HAP-1 (cell line): ENCODE results near the gene PTPN21.

Experiments
- DNase-seq, 2 experiments: peaks; one replicate each; pipeline ENCODE4 v3.0.0-alpha.2; 2016 to 2020; ENCODE audit warnings: low spot score in 2 of 2
- H3K27me3 ChIP-seq: fragments of 250-450 bp; sonication (Bioruptor Pico); 2 replicates; pipeline ENCODE4 v1.5.1; 2020; ENCODE audit warnings: low read depth, mild to moderate bottlenecking, moderate library complexity
- H3K36me3 ChIP-seq: fragments of 250-450 bp; sonication (Bioruptor Pico); replicated peaks from 2 replicates; pipeline ENCODE4 v1.5.1; 2020; ENCODE audit warnings: mild to moderate bottlenecking
- H3K4me1 ChIP-seq: fragments of 250-450 bp; sonication (Bioruptor Pico); 2 replicates; pipeline ENCODE4 v1.5.1; 2020; ENCODE audit warnings: mild to moderate bottlenecking
- H3K4me3 ChIP-seq: fragments of 250-450 bp; sonication (Bioruptor Pico); 2 replicates; pipeline ENCODE4 v1.5.1; 2020; ENCODE audit warnings: mild to moderate bottlenecking, moderate library complexity
- H3K9me3 ChIP-seq: fragments of 250-450 bp; sonication (Bioruptor Pico); 2 replicates; pipeline ENCODE4 v1.5.1; 2020; ENCODE audit warnings: mild to moderate bottlenecking, moderate library complexity
- in situ Hi-C: fragments of 300-500 bp; cut with MboI; formaldehyde crosslinking; loops from 3 replicates; pipeline ENCODE4 v1.14.3; 2020; ENCODE audit warnings: low sequenced_read_pairs, inconsistent platforms, mixed read lengths

PTPN21 gene

DNA sequence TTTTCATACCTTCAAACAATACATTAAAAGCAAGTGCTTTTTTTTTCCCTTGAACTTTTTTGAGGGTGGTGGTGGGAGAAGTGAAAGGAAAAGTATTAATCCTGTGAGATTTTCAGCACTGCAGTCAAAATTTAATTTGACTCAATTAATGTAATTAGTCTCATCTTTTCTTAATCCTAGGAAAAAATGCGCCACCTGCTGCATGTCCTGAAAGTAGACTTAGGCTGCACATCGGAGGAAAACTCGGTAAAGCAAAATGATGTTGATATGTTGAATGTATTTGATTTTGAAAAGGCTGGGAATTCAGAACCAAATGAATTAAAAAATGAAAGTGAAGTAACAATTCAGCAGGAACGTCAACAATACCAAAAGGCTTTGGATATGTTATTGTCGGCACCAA, 117.1 kb downstream of the PTPN21 start:
- no peaks in the 10 kb centered on the region for H3K27me3 ChIP-seq
- no peaks in the 10 kb centered on the region for H3K4me1 ChIP-seq
- in situ Hi-C loops: no loop called here
- no peaks in the 10 kb centered on the region for H3K9me3 ChIP-seq
- no peak for DNase-seq
- H3K36me3 ChIP-seq: no peaks in the 10 kb centered on the region
- no peak overlapping the region for H3K4me3 ChIP-seq

- no peak for DNase-seq
- Histone ChIP-seq H3K4me3 (no peak overlapping the region), H3K4me1 (no peaks in the 10 kb centered on the region), H3K9me3 (no peaks in the 10 kb centered on the region), H3K27me3 (no peaks in the 10 kb centered on the region), H3K36me3 (no peaks in the 10 kb centered on the region)
- in situ Hi-C loops: no loop called here
Observed at GRCh38 chr14:88430976-88431375, 123.8 kb downstream of the PTPN21 start.

DNA sequence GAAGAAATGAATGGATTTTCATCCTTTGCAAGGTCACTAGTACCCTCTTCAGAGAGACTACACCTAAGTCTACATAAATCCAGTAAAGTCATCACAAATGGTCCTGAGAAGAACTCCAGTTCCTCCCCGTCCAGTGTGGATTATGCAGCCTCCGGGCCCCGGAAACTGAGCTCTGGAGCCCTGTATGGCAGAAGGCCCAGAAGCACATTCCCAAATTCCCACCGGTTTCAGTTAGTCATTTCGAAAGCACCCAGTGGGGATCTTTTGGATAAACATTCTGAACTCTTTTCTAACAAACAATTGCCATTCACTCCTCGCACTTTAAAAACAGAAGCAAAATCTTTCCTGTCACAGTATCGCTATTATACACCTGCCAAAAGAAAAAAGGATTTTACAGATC, 128.5 kb downstream of the PTPN21 start:
- Histone ChIP-seq H3K4me3 (no peak overlapping the region), H3K36me3 (no peaks in the 10 kb centered on the region), H3K9me3 (no peaks in the 10 kb centered on the region), H3K4me1 (no peaks in the 10 kb centered on the region), H3K27me3 (no peaks in the 10 kb centered on the region)
- no peak for DNase-seq
- in situ Hi-C loops: no loop called here

- Histone ChIP-seq H3K27me3 (no peaks in the 10 kb centered on the region), H3K4me1 (no peaks in the 10 kb centered on the region), H3K36me3 (no peaks in the 10 kb centered on the region), H3K4me3 (no peak overlapping the region), H3K9me3 (no peaks in the 10 kb centered on the region)
- DNase-seq: no peak
- in situ Hi-C loops: no loop called here
Observed at GRCh38 chr14:88424573-88424972, 130.2 kb downstream of the PTPN21 start.

- Histone ChIP-seq H3K36me3 (no peaks in the 10 kb centered on the region), H3K4me1 (no peaks in the 10 kb centered on the region), H3K4me3 (no peak overlapping the region), H3K27me3 (no peaks in the 10 kb centered on the region), H3K9me3 (no peaks in the 10 kb centered on the region)
- no peak for DNase-seq
- in situ Hi-C loops: no loop called here
Observed at GRCh38 chr14:88422919-88423650, 131.7 kb downstream of the PTPN21 start.

DNA sequence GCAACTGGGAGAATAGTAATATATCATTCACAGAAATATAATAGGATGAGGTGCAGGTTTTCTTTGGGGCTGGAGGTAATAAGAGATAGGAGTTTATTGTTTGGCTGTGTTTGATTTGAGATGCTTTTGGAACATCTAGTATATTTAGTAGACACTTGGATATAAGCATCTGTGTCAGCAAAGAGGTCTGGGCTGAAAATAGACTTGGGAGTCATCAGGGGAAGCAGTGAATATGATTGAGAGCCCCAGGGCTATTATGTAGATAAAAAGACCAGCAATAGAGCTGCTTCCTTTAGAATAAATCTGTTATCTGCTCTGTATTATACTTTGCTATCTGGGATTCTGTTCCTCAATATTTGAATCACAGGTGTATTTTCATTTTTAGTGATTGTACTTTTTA, 132.8 kb downstream of the PTPN21 start:
- Histone ChIP-seq H3K4me1 (no peaks in the 10 kb centered on the region), H3K36me3 (no peaks in the 10 kb centered on the region)

DNA sequence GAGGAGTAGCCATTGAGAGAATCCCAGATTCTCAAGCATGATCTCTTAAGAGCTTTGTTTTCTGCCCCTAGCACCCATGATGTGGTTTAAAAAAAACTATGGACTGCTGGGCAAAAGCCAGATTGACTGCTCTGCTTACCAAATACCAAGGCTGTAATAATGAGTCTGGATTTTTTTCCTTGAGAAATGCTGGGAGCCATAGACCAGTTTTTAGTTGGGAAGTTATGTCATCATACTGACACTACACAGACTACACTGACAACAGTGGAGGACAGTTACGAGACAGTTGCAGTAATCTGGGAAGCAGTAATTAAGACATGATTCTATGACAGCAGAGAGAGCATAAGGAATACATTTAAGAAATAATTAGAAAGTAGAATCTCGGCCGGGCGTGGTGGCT, 133.5 kb downstream of the PTPN21 start:
- no peak for DNase-seq
- no peaks in the 10 kb centered on the region for H3K9me3 ChIP-seq
- no peaks in the 10 kb centered on the region for H3K36me3 ChIP-seq
- H3K4me3 ChIP-seq: no peak overlapping the region
- in situ Hi-C loops: no loop called here
- H3K27me3 ChIP-seq: no peaks in the 10 kb centered on the region
- no peaks in the 10 kb centered on the region for H3K4me1 ChIP-seq

More for the DNA sequence above, 132.8 kb downstream of the PTPN21 start:
- Histone ChIP-seq H3K9me3 (no peaks in the 10 kb centered on the region), H3K27me3 (no peaks in the 10 kb centered on the region), H3K4me3 (no peak overlapping the region)
- no peak for DNase-seq
- in situ Hi-C loops: no loop called here

DNA sequence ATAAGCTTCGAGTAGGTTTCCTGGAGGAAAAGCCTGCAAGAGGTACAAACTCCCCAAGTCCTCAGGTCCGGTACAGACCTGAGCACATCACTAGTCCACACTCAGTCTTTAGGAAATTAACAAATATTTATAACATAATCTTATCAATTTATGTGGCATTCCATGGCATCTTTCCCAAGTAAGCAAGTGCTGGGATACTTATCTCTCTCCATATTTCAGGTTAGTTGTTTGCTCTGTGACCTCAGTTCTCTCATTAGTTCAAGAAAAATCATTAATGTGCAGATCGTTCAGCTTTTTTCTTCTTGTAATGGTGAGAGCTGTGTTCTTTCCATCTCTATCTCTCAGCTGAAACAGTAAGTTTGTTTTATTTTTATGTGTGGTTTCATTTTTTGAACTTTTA, 134.6 kb downstream of the PTPN21 start:
- no peak for DNase-seq
- no peaks in the 10 kb centered on the region for H3K4me1 ChIP-seq
- no peaks in the 10 kb centered on the region; the same call in 1 of the 2 replicates for H3K9me3 ChIP-seq
- in situ Hi-C loops: no loop called here
- H3K4me3 ChIP-seq: no peak overlapping the region
- H3K27me3 ChIP-seq: no peaks in the 10 kb centered on the region
- no peaks in the 10 kb centered on the region for H3K36me3 ChIP-seq

- no peaks in the 10 kb centered on the region; the same call in 1 of the 2 replicates for H3K9me3 ChIP-seq
- in situ Hi-C loops: no loop called here
Observed at GRCh38 chr14:88417594-88417993, 137.2 kb downstream of the PTPN21 start.

More at GRCh38 chr14:88417594-88417993, 137.2 kb downstream of the PTPN21 start:
- DNase-seq: no peak
- no peaks in the 10 kb centered on the region for H3K4me1 ChIP-seq
- H3K4me3 ChIP-seq: no peak overlapping the region
- H3K27me3 ChIP-seq: no peaks in the 10 kb centered on the region
- H3K36me3 ChIP-seq: no peaks in the 10 kb centered on the region
